Sciatic nerve (tissue), 2 donors: Measurements from ENCODE around the gene RO60. TPM values are rescaled to one million over a fixed set of nuclear protein-coding genes. Genes with fewer than 3 reads are reported as not detected.
A peak's percentile ranks its signal among the peaks of the same experiment; 100 is the strongest.
"Not testable (repeated sequence)": the region's sequence is repeated elsewhere in the genome, so short reads cannot be mapped to it uniquely, and the experiment has no call there.

ENCODE experiments used
- ATAC-seq: fragments of 200-7000 bp; cut with Tn5 transposase; one replicate; pipeline ENCODE4 v1.9.1; 2020; ENCODE audit warnings: mild to moderate bottlenecking, moderate library complexity
- DNase-seq: peaks from one replicate; pipeline ENCODE4 v3.0.0-alpha.2; 2020; ENCODE audit warnings: low spot score
- intact Hi-C: fragments of 100-400 bp; cut with DNase I; formaldehyde crosslinking; loops from one replicate; pipeline ENCODE4 v1.14.2; 2022
- total RNA-seq: library from RNA; stranded (reverse); fragmentation: NEBNext Ultra II Directional; extraction: Animal tissue kit (Norgen Biotek cat#: 25700); gene quantifications from one replicate; pipeline ENCODE4 v1.2.1, GENCODE V29; 2021
- donor health status: DM: no; HTN: no; CAD: no.
- donor health status: DM: no; HTN: no; CAD: no.

The RO60 gene
- total RNA-seq, result 84.8 TPM

DNA sequence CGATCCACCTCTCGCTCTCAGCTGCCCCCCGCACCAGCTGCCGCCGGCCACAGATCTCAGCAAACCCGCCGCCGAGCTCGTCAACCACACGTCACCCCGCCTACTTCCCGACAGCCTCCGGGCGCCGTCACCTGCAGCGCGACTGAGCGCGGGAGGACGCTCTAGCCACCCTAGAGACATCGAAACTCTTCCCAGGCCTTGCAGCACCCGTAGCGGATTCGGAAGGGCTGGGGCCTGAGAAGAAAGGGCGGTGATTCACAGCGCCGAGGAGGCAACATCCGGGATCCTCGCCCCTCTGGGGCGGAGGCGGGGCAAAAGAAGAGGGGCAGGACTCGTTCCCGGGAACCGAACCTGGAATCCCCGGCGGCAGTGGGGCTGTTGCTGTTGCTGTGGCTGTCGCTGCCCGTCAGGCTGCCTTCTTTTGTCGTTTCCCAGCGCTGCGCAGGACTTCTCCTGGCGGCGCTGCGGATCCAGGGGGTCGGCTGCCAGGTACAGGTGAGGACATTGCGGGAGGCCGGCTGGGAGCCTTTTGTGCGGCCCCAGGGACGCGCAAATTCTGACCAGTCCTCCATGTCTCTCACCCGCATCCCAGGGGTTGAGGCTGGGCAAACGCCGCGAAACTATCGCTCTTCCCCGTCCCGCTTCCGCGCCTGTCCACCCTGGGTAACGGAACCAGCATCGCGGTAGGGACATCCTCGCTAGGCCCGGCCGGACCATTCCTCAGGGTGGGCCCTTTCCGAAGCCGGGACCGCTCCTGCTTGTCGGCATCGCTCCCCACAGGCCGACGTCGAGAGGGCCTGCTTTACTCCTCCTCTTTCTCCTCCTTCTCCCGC is at the start of gene RO60, which contains the start of gene UCHL5:
RO60 (plus strand) TSS at position 331 of the 833 bp plus-strand sequence. CDS start 9,443 bp downstream, outside the sequence.
UCHL5 (minus strand) TSS at position 79 of the 833 bp plus-strand sequence. CDS start 100 bp downstream, outside the sequence.
- DNase-seq (peak; percentile 96), ATAC-seq (peak; percentile 99)
- intact Hi-C loops, result loop anchor here (5.0 kb wide), 1 partner anchor 43 kb away; no protein-coding TSS in a partner anchor

DNA sequence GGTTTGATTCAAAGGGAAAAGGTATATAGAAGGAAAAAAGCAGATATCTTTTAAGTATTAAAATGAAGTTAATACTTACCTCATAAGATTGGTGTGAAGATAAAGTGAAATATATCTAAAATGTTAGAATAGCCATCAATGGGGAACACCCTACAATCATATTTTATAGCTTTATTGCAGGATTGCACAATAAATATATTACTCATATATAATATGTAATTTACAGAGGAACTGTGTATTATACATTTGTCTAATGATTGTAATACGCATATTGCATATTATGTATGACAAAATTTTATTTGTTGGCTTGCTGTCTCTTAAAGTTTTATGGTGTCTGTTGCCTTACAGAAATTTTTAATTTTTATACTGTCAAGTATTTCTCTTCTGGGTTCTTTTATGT is 48.0 kb upstream of the RO60 start:
- ATAC-seq (no peak), DNase-seq (no peak)
- intact Hi-C loops, result no loop called here

DNA sequence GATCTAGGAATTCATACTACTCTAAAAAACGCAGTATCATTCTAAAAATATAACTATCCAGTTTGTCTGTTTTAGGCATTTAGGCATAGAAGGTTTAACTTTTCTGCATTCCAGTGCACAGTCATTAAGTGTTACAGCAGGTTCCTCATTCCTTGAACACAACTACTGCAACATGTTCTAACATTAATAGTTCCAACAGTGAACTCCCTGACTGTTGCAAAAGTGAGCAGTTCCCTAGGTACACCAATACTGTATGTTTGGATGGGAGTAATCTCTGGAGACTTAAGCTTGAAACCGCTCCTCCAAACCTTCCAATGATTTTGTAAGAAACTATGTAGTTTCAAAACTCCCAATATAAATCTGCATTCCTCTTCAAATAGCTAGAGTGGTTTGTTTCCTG is 46.4 kb upstream of the RO60 start:
- DNase-seq (no peak), ATAC-seq (no peak)
- intact Hi-C loops, result no loop called here

DNA sequence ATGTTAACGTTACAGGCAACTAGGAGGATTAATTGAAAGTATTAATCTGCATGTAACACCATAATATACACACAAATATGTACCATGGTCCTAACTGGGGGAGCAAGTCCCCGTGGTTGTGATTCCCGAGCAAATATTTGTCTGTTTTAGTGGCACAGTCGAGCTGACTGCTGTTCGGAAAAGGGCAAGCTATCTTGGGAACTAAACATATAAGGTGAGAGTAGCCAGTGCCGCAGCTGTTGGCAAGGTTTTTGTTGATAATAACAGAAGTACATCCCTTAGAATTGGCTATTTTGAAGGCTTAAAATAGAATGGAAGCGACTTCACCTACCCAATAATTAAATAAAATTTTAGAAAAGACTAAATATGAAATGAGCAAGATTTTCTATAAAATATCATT is 45.7 kb upstream of the RO60 start:
- intact Hi-C loops, result no loop called here
- ATAC-seq, result no peak
- DNase-seq, result no peak

DNA sequence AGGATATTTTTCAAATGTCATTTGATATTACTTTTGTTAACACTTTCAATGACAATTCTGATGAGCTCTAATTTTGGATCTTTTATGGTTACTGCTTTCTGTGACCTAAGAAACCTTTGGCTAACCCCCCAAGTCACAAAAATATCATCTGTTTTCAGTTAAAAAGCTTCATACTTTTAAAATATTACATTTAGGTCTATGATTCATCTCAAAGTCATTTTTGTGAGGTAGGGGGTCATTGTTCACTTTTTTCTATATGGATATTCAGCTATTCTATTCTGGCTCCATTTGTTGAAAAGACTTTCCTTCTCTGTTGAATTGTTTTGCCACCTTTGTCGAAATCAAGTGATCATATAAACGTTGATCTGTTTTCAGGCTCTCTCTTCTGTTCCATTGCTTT is 45.0 kb upstream of the RO60 start:
- DNase-seq, result no peak
- no peak for ATAC-seq
- intact Hi-C loops, result no loop called here

DNA sequence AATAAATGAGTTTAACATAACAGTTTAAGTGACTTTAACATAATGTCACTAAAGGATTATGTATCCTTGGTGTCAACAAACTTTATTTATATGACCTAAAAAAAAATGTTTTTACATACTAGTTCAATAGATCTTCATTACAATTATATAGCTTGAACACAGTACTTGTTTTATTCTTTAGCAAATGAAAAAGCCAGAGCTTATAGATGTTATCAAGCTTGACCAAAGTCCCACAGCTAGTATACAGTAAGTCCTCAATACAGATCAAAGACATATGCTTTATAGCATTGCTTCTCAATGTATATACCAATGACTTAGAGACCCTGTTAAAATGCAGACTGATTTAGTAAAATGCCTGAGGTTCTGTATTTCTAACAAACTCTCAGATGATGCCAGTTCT is 42.6 kb upstream of the RO60 start:
- no peak for DNase-seq
- intact Hi-C loops, result no loop called here
- ATAC-seq, result no peak

DNA sequence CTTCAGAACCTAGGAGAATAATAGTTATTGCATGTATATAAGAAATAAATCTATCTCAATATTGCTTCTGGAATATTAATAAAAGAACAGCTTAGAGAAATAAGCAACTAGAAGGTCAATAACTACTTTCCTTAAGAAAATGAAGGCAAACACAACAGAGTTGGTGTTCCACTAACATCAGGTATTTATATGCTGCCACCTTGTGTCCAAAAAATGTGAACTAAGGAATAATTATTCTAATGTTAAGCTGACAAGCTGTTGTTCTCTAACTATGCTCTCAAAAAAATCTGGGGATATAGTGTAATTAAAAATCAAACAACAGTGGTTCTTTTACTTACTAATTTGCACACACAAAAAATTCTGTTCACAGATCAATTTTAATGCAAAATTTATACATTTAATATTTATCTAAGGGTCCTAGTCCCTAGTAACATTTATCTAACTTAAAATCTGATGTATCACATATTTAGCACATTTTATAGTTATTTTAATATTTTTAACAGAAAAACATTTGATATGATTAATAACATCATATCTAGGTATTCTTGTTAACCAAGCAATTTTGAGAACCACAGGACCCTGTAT is 39.9 kb upstream of the RO60 start:
- DNase-seq, result no peak
- intact Hi-C loops, result loop anchor here (10.0 kb wide), 1 partner anchor 545 kb away; no protein-coding TSS in a partner anchor
- ATAC-seq, result no peak

DNA sequence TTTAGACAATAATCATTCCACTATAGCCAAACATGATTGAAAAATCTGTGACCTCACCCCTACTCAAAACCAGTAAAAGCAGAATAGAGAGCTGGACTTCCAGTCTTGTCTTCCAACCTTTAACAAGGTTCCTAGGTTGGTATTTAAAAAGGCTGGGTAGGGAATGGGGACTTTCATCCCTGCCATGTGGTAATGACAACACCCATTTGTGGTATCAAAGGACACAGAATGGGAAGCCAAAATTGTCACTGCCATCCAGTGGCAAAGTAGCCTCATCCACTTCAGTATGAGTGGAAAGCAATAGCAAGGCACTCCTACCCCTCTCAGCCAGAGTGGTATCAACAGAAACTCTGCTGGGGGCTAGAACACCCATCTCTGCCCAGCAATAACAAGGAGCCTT is 34.2 kb upstream of the RO60 start:
- DNase-seq (no peak), ATAC-seq (no peak)
- intact Hi-C loops, result loop anchor here (10.0 kb wide), 1 partner anchor 550 kb away; no protein-coding TSS in a partner anchor

DNA sequence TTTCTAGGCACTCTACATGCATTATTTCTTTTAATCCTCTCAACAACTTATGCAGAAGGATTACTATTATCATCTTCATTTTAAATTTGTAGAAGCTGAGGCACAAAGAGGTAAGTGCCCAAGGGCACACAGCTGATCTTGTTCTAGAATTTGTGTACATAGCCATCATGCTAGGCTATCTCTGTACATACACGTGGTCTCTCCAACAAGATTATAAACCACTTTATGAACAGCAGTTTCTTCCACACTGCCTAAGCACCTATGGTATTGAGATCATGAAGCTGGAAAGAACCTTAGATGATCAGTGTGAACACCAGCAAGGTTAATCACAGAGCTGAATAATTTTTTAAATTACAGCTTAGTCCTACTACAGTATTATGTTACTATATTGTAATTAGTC is 29.1 kb upstream of the RO60 start:
- intact Hi-C loops, result no loop called here
- ATAC-seq (no peak), DNase-seq (no peak)

DNA sequence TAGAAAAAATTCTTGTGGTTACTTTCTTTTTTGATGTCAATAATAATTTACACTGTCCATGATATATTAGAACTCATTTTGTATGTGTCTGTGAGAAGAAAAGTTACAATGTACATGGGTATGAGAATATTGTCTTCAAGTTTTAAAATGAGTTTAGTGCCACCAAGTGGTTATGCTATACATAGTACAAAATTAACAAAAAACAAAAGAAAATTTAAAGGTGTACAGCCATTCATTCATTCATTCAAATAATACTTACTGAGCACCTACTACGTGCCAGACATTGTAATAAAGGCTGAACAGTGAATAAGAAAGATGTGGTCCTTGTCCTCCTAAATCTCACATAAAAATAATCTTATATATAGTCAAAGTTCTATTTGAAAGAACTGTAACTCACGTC is 28.0 kb upstream of the RO60 start:
- DNase-seq (no peak), ATAC-seq (no peak)
- intact Hi-C loops, result no loop called here

DNA sequence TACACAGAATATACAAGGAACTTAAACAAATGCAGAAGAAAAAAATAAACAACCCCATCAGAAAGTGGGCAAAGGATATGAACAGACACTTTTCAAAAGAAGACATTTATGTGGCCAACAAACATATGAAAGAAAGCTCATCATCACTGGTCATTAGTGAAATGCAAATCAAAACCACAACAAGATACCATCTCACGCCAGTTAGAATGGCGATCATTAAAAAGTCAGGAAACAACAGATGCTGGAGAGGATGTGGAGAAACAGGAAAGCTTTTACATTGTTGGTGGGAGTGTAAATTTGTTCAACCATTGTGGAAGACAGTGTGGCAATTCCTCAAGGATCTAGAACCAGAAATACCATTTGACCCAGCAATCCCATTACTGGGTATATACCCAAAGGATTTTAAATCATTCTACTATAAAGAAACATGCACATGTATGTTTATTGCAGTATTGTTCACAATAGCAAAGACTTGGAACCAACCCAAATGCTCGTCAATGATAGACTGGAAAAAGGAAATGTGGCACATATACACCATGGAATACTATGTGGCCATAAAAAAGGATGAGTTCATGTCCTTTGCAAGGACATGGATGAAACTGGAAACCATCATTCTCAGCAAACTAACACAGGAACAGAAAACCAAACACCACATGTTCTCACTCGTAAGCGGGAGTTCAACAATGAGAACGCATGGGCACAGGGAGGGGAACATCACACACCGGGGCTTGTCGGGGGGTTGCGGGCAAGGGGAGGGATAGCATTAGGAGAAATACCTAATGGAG is 26.6 kb upstream of the RO60 start:
- ATAC-seq, DNase-seq, intact Hi-C loops: not testable (repeated sequence)

DNA sequence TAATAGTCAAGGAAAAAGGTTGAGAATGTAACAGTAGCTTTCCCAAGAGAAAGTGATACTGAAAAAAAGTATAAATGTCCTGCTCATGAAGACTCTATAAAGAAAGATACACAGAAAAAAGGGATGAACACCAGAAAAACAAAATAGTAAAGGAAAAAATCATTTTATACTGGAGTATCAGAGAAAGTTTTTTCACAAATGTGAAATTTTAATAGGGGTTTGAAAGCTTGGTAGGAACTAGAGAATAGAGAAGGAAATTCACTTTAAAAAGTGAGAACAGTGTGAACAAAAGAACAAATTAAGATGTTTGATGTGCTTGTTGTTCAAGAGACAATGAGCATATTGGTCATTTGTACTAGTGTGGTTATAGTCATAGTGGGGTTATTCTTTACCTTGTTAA is 25.8 kb upstream of the RO60 start:
- intact Hi-C loops, result no loop called here
- ATAC-seq (no peak), DNase-seq (no peak)

DNA sequence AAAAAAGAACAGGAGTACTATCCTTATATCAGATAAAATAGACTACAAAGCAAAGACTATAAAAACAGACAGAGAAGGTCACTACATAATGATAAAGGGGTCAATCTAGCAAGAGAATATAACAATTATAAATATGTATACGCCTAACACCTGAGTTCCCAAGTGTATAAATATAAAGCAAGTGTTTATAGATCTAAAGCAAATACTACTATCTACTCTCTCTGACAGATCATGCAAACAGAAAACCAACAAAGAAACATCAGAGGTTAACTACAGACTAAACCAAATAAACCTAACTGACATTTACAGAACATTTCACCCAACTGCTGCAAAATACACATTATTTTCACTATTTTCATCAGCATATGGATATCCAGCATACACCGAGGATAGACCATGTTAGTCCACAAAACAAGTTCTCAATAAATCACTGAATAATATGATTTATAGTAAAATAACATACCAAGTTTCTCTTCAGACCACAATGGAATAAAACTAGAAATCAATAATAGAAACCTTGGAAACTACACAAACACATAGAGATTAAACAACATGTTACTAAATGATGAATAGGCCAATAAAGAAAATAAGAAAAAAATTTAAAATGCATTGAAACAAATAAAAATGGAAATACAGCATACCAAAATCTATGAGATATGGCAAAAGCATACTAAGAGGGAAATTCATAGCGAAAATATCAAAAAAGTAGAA is 22.9 kb upstream of the RO60 start:
- DNase-seq (no peak), ATAC-seq (no peak)
- intact Hi-C loops, result no loop called here

DNA sequence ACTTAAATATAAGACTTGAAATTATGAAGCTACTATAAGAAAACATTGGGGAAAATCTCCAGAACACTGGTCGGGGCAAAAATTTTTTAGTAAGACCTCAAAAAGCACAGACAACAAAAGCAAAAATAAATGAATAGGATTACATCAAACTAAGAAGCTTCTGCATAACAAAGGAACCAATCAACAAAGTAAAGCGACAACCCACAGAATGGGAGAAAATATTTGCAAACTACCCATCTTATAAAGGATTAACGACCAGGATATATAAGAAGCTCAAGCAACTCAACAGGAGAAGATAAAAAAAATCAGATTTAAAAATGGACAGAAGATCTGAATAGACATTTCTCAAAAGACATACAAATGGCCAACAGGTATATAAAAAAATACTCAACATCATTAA is 19.4 kb upstream of the RO60 start:
- DNase-seq (no peak), ATAC-seq (no peak)
- intact Hi-C loops, result no loop called here

DNA sequence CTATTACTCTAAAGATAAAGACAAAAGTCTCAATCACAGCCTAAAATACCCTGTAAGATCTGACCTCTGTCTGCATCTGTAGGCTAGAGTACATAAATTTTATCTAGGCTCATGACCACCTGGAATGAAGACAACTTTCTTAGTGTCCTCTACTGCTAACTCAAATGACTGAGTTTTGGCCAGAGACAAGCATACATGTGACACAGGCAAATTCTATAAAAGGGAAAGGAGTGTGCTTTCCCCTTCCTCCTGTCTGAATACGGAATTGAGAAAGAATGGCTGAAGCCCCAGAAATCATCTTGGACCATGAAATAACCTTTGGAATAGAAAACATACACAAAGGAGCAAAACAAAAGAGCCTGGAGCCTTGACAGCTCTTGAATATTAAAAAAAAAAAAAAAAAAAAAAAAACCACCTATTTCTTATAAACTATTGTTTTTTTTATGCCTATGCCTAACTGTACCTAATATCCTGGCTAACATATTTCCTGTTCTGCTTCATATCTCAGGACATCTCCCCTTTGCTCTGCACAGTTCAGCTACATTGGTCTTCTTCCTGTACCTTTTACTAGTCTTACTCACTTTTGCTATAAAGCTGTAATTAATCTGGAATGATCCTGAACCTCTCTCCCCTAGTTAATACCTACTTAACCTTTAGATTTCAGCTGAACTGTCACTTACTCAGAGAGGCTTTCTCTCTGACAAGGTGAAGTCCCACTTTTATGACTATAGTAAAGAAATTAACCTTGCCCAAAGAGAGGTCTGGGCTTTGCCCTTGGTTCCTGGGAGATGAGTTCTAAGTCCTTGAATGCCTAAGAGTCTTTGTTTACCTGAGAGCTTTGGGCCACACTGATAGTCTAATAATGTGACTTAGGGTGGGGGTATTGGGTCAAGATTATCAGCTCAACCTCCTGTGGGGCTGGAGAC is 16.4 kb upstream of the RO60 start:
- DNase-seq (no peak), ATAC-seq (no peak)
- intact Hi-C loops, result no loop called here

DNA sequence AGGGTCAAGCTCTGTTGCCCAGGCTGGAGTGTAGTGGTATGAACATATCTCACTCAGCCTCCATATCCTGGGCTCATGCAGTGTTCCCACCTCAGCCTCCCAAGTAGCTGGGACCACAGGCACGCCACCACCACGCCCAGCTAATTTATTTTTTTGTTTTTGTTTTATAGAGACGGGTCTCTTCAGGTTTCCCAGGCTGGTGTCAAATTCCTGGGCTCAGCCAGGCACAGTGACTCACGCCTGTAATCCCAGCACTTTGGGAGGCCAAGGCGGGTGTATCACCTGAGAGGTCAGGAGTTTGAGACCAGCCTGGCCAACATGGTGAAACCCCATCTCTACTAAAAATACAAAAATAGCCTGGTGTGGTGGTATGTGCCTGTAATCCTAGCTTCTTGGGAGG is 10.5 kb upstream of the RO60 start:
- intact Hi-C loops, DNase-seq, ATAC-seq: not testable (repeated sequence)

DNA sequence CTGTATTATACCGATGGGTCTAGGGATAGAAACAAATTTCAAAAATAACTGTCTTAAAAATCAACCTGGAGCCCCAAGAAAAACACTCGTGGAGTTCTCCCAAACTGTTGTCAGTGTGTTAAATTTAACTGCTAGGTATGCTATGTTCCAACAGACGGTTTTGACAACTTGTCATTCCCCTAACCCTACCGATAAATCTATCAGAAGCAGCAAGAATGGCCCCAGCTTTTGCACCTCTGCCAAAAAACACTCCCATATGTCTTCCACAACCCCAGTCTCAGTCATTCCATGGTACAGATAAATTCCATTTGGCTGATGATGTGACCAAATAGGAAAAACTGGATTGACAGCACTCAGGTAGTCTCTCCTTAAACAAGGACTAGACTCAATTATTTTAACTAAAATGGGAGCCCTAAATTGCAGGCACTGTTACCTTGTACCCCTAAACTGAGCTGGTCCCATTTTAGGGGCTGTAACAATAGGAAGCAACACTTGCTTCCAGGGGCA is 5.2 kb upstream of the RO60 start:
- no peak for ATAC-seq
- intact Hi-C loops, result no loop called here
- DNase-seq, result no peak
